Measurements from ENCODE around the gene SRGAP1.
"Not testable (repeated sequence)": the region's sequence is repeated elsewhere in the genome, so short reads cannot be mapped to it uniquely, and the experiment has no call there.

SRGAP1 gene

GRCh38 chr12:64086946-64087345, 242.4 kb downstream of the SRGAP1 start:
- DNase-seq (ENCODE audit: low spot score) = no peak

DNA sequence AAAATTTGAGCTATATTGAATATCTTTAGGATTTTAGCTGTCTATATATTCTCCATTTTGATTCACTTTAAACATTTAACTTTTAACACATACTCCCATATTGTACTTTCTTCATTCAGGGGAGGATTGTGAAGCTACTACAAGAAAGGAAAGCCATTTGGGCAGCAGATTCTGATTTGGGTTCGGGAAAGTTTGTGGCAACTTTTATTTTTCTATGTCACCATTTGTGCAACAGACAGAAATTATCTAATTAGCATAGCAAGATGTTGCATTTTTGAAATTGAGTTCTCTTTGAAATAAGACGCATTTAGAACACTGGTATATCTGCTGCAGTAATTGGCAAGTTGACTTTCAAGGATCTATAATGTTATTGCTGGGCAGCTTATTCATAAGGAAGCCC, 243.3 kb downstream of the SRGAP1 start:
- no peak for DNase-seq (ENCODE audit: low spot score)

DNA sequence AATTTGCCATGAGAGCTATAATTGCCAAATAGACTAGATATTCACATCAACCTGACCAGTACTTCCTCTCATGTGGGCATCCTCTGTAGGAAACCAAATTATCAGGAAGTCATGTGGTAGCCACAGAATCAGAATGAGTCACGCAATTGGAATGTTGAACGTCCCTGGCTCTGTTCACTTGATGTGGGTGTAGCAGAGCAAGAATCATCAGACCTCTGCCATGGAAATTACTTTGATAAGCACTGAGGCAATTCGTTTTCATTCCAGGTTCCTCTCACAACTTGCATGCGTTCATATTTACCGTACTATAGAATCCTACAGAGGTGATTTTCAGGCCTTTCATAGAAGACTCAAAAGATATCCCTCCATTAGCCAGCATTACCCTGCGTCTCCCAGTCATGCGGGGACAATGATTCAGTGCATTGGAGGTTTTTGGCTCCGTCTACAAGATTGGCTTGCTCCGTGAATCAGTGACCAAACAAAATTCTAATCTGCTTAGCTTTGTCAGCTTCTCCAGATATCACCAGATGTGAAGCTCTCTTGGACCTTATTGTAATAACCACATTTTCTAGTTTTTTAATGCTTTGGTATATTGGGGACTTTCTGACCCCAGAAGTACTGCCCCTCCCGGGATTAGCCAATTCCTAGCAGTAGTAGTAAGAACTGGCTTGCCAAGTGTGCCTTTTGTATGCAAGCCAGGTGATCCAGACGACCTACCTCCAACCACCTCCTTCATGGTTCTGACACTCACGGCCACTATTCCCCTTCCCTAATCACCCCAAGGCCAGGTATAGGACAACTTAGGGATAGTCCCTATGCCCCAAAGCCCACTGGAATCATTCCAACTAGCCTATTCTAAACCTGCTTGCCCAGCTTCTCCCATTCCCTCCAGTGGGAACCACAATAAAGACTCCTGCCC, 244.2 kb downstream of the SRGAP1 start:
- DNase-seq (ENCODE audit: low spot score) = peak; percentile 97

DNA sequence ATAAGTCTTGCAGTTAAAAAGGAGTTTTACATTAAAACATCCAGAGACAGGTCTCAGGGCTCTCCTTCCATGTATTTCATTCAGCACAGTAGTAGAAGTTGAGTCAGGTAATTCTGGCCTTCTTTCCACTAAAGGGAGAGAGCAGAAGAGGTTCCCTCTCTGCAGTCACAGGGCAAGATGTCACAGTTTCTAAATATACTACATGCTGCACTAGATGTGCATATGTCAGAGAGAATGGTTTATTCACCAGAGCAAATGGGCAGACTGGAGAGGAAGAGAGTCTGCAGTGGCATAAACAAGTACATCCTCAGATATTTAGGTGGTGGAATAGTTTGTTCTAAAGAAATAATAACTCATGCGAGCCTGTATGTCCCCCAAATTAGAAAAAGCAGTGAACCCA, 245.5 kb downstream of the SRGAP1 start:
- DNase-seq (ENCODE audit: low spot score) = no peak

- no peak for DNase-seq (ENCODE audit: low spot score)
These were observed 246.7 kb downstream of the SRGAP1 start for GRCh38 chr12:64091186-64091585.

DNA sequence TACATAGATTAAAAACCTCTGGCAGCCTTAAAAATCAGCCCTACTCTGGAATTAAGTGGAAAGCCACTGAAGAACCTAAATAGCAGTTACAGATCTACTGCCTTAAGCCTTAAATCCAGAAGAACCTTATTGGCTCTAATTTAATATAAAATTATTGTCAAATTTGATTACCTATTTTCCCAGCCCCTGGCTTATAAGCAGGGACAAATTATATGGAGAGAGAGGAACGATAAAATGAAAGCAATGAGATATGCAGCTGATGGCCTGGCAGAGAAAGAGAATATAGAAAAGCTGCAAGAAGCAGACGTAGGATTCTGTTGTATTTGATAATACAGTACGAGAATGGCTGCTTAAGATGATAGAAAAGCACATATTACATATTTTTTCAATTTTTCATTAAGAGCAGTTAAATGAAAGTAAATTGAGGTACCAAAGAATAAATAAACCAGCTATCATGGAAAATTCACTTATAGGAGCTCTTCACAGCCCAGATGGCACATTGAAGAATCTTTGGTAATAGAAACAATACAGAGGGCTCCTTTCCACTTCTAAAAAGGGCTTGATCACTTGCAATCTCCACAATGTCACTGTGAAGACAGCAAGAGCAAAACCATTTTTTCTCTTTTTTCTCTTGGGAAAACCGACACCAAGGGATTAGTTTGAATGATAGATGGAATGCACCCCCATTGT, 248.2 kb downstream of the SRGAP1 start:
- no peak for DNase-seq (ENCODE audit: low spot score)

DNA sequence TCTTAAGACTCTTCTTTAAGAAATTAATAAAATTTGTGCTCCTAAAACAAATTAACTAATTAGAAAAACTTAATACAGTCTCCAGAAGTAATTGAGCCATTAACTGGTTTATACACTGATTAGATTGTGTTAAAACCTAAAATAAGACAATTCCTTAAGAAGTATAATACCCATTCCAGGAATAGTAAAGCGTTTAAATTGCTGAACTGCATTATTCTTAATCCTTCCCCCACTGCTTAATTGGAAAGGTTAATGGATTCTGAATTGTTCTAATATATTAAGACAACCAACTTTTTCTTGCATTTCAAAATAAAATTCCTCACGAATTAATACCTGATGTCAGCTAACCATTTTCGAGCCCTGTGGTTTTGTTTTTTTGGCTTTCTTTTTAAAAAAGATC, 249.2 kb downstream of the SRGAP1 start:
- DNase-seq (ENCODE audit: low spot score) = no peak

DNA sequence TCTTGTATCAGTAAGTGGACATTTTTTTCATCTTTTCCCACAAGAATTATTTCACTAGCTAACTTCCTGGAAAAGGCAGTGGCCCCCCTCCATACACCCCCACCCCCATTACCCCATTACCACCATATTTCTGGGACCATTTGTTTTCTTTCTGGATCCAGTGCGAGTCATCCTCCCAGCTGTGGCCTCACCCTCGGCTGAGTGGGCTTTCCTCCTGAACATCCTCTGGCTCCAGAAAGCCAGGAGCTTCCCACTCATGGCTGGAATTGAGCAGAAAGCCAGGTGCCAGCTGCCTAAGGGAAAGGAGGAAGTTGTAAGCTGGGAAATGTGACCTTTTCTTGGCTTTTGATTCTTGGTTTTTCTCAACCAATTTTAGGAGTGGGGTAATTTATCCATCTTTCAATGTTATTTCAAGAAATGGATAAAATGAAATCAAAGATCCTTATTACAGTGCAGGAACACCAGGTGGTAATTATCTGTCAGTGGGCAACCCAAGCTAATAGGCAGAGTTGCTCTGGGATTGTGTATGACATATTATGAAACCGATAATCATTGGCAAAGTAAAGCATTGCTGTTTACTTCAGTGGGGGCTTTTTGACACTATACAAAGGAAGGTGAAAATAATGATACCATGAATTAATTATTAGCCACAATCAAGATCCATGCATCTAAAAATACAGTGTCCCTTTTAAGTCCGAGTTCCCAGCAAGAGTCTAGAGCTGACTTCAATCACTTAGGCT, 253.0 kb downstream of the SRGAP1 start:
- DNase-seq (ENCODE audit: low spot score) = no peak

- no peak for DNase-seq (ENCODE audit: low spot score)
These were observed 254.3 kb downstream of the SRGAP1 start for GRCh38 chr12:64098709-64099354.

DNA sequence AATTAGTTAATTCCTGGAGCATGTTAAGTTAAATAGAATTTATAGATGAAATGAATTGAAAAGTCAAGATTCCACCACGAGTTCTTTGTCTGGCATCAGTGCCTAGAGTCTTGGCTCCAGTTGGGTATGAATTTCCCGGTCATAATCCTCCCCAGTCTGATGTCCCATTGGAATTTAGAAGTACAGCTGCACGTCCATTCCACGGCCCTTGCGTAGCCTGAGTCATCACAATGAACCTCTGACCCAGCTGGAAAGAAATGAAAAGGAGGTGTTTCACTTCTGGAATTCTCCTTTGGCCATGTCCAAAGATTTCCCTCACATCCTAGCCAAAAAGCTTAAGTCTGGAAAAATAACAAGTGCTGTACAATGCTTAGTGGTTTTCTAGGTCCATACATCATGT, 254.9 kb downstream of the SRGAP1 start:
- no peak for DNase-seq (ENCODE audit: low spot score)

GRCh38 chr12:64102339-64102738, 257.8 kb downstream of the SRGAP1 start:
- DNase-seq (ENCODE audit: low spot score) = no peak

GRCh38 chr12:64103825-64104740, 259.6 kb downstream of the SRGAP1 start:
- no peak for DNase-seq (ENCODE audit: low spot score)

DNA sequence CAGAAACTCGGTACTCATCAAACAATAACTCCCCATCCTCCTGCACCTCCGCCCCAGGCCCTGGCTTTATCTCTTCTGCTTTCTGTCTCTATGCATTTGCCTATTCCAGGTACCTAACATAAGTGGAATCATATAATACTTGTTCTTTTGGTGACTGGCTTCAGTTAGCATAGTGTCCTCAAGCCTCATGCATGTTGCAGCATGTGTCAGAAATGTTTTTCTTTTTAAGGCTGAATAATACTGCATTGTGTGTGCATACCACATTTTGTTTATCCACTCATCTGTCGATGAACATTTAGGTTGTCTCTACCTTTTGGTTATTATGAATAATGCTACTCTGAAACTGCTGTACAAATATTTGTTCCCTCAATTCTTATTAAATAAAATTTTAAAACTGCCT, 260.5 kb downstream of the SRGAP1 start:
- no peak for DNase-seq (ENCODE audit: low spot score)

- no peak for DNase-seq (ENCODE audit: low spot score)
These were observed 263.3 kb downstream of the SRGAP1 start for GRCh38 chr12:64107776-64108175.

- DNase-seq (ENCODE audit: low spot score) = no peak
These were observed 265.2 kb downstream of the SRGAP1 start for GRCh38 chr12:64109706-64110105.

DNA sequence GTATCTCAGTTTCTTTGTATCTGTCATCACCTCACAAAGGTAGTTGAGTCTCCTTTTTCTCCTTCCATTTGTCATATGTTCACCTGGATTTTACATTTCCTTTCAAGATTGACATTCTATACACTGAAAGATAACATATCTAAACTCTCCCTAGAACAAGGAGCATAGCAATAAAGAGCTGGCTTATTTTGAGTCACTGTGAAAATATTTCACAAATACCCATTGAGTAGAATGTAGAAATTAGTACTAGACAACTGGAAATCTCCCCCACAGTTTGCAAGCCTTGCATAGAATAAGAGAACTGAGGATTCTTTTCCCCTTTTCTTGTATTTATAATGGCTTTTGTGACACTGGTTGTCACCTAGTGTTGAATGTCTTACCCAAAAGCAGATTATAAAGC, 266.4 kb downstream of the SRGAP1 start:
- no peak for DNase-seq (ENCODE audit: low spot score)

GRCh38 chr12:64116969-64117368, 272.5 kb downstream of the SRGAP1 start:
- no peak for DNase-seq (ENCODE audit: low spot score)

DNA sequence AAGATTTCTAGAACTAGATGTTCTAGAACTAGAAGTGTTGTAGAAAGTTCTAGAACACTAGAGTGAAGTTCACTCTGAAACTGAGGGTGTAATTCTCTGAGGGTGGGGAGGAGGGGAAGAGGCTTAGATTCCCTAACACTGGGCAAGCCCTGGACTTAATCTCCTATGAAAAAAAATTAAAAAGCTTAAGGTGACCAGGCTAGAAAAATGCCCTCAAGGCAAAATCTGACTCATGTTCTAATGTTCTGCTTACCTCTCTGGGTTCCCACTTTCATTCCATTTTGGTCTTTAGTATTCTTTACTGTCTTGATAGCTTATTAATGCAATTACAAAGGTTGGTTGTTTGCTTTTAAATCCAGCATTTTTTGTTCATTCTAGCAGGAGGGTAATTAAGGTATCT, 276.1 kb downstream of the SRGAP1 start:
- DNase-seq (ENCODE audit: low spot score) = peak; percentile 18

- DNase-seq (ENCODE audit: low spot score) = not testable (repeated sequence)
These were observed 276.6 kb downstream of the SRGAP1 start for GRCh38 chr12:64121086-64121485.

DNA sequence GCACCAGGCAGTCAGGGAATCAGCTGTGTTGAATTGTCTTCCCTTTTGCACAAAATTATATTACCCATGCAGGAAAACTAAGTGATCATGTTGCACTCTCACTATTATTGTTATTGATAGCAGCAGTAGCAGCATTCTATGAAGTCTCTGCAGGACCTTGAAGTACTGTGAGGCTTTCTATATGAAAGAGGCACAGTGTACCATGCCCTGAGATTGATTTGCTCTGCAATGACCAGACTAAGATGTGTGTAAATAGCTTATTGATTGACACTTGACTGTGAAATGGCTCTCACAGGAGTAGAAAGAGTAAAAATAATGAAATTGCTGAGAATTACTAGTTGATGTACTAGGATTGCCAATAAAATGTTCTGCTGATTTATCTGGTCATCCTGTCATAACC, 277.7 kb downstream of the SRGAP1 start:
- DNase-seq (ENCODE audit: low spot score) = no peak

GRCh38 chr12:64122995-64123394, 278.5 kb downstream of the SRGAP1 start:
- no peak for DNase-seq (ENCODE audit: low spot score)
